ENCODE data around the gene ATRIP.
"Not testable (repeated sequence)": the region's sequence is repeated elsewhere in the genome, so short reads cannot be mapped to it uniquely, and the experiment has no call there.

Gene ATRIP

DNA sequence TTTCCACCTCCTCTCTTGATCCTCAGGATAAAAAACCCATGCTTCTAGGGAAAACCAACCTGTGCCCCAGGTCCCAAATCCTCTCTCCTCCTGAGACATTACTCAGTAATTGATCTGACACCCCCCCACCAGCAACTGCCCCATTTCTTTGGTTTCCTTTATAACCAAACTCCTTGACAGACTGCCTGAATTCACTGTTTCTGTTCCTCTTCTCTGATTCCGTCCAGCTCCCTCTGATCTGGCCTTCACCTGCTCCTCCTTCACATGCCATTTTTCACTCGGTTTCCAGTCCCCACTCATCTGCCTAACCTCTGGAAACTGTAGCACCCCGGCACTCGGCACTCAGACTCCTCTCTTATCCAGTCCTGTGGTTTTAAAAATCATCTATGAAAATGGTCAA lies 8.7 kb upstream of the ATRIP start:
- no peak for DNase-seq (ENCODE audit: low spot score)

- DNase-seq (ENCODE audit: low spot score) = peak; percentile 99
These were observed 6.5 kb upstream of the ATRIP start, which contains the start of the genes CCDC51 and TMA7 for GRCh38 chr3:48439820-48440589. CCDC51 (minus strand) TSS chr3:48440119; CDS start chr3:48435128, 4,991 bp downstream. TMA7 (plus strand) TSS chr3:48440257; CDS start chr3:48440297, 40 bp downstream.

DNA sequence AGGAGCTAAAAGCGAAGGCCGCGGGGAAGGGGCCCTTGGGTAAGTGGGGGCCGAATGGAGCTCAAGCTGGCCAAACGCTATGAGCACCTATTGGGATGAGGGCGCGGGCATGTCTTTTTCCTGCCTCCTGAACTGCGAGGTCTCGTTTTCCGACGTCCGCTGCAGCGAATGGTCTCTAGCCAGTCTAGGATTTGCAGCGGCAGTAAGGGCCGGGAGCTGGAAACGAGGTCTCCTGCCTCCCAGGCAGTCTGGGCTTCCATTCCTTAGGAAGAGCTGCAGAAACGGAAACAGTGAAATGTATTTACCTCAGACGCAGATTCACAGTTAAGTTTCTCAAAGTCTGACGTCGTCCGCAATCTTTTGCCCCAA lies 6.0 kb upstream of the ATRIP start:
- DNase-seq (ENCODE audit: low spot score) = no peak

GRCh38 chr3:48441940-48442339 lies 4.6 kb upstream of the ATRIP start:
- no peak for DNase-seq (ENCODE audit: low spot score)

DNA sequence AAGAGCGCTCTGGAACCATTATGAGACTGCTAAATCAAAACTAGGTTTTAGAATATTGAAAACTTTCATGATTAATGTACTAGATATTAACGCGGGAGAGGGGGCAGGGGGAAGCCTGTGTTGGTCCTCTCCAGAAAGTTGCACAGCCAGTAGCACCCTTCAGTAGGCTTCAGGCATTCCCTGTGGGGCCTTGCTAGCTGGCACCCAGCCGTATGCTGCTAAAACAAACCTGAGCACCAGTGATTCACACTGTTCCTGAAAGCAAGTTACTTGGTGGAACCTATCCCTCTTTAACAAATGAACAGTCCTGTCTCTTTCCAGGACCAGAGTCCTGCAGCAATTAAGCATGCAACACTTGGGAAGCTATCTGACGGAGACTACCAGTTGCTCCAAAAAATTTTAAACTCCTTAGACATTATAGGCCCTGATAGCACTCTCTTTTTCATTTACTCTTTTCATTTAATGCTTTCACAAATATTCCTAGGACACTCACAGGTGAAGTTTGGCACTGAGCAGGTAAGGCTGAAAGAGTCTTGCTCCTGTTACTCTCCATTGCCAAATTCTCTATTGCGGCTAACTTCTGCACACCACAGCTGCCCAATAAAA lies 1.2 kb upstream of the ATRIP start:
- no peak for DNase-seq (ENCODE audit: low spot score)

DNA sequence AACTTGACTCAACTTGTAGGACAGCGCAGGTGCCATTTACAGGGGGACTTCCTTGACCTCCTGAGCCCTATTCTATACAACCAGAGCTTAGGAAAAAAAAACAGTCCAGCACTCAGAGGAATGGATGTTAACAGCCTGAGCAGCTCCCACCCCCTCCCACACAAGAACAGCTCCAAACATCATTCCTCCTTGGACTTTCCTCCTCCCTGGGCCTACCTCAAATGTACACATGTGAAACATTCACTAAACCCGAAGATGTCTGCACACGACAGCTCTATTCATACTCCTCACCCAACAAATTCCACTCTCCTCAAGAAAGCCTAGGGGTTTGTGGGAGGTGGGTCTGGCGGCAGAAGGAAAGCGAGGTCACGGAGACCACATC lies 503 bp upstream of the ATRIP start:
- DNase-seq (ENCODE audit: low spot score) = no peak

GRCh38 chr3:48451270-48451669 lies 4.7 kb downstream of the ATRIP start:
- DNase-seq (ENCODE audit: low spot score) = no peak

DNA sequence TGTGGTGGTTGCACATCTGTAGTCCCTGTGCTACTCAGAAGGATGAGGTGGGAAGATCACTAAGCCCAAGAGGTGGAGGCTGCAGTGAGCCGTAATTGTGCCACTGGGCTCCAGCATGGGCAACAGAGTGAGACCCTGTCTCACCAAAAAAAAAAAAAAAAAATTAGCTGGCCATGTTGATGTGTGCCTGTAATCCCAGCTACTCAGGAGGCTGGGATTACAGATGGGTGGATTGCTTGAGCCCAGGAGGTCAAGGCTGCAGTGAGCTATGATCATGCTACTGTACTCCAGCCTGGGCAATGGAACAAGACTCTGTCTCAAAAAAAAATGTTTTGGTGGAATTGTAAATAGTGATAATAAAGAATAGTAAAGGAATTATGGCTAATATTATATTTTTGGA lies 9.9 kb downstream of the ATRIP start:
- no peak for DNase-seq (ENCODE audit: low spot score)

DNA sequence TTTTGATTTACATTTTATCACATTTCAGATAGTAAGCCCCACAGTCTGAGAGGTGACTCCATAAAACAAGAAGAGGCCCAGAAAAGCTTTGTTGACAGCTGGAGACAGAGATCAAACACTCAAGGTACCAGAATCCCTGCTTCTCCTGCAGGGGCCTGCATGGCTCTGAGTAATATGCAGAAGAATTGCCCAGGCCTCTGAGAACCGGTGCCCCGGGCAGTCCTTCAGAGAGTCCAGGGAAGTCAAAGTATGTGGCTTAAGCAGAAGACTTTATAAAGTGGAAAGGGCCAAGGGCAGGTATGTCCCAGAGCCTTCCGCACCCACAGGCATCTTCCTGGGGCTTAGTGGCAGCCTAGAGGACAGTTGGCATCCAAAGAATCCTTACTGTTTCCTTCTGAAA lies 12.8 kb downstream of the ATRIP start:
- no peak for DNase-seq (ENCODE audit: low spot score)

DNA sequence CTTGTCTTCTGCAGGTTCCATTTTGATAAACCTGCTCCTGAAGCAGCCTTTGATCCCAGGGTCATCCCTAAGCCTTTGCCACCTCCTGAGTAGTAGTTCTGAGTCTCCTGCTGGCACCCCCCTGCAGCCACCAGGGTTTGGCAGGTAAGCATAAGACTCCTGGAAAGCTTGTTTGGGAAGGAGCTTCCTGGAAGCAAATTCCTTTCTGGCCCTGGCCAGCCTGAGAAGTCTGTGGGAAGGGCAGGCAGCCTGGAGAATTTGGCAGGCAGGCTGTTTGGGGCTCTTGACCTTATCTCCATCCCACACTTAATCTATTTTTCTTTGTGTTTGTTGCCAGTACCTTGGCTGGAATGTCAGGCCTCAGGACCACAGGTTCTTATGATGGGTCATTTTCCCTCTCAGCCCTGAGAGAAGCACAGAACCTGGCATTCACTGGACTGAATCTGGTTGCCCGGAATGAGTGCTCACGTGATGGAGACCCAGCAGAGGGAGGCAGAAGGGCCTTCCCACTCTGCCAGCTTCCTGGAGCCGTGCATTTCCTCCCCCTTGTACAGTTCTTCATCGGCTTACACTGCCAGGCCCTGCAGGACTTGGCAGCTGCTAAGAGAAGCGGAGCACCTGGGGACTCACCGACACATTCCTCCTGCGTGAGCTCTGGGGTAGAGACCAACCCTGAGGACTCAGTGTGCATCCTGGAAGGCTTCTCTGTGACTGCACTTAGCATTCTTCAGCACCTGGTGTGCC lies 13.4 kb downstream of the ATRIP start:
- DNase-seq (ENCODE audit: low spot score) = no peak

DNA sequence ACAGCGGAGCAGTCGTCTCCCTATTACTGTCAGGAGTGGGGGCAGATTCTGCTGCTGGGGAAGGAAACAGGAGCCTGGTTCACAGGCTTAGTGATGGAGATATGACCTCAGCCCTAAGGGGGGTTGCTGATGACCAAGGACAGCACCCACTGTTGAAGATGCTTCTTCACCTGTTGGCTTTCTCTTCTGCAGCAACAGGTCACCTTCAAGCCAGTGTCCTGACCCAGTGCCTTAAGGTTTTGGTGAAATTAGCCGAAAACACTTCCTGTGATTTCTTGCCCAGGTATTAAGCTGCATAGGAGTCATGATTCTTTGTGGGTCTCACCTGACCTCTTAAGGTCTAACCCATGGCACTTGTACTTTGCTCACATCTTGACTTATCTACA lies 14.0 kb downstream of the ATRIP start:
- no peak for DNase-seq (ENCODE audit: low spot score)

- not testable (repeated sequence) for DNase-seq (ENCODE audit: low spot score)
These were observed 15.2 kb downstream of the ATRIP start for GRCh38 chr3:48461767-48462166.

GRCh38 chr3:48463703-48464102 lies 17.2 kb downstream of the ATRIP start:
- no peak for DNase-seq (ENCODE audit: low spot score)

- DNase-seq (ENCODE audit: low spot score) = no peak
These were observed 18.2 kb downstream of the ATRIP start for GRCh38 chr3:48464713-48465221.

DNA sequence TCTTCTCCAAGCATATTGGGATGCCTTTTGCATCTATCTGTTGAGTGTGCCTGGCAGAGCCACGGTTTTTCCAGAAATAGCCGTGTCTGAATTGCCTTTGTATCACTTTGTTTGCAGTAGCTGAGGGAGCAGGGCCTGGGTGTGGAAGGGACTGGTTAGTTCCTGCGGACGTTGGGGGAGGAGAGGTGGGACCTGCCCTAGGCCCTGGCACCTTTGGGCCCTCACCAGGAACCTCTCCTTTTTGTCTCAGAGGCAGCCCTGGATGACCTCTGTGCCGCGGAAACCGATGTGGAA lies 18.6 kb downstream of the ATRIP start:
- no peak for DNase-seq (ENCODE audit: low spot score)

DNA sequence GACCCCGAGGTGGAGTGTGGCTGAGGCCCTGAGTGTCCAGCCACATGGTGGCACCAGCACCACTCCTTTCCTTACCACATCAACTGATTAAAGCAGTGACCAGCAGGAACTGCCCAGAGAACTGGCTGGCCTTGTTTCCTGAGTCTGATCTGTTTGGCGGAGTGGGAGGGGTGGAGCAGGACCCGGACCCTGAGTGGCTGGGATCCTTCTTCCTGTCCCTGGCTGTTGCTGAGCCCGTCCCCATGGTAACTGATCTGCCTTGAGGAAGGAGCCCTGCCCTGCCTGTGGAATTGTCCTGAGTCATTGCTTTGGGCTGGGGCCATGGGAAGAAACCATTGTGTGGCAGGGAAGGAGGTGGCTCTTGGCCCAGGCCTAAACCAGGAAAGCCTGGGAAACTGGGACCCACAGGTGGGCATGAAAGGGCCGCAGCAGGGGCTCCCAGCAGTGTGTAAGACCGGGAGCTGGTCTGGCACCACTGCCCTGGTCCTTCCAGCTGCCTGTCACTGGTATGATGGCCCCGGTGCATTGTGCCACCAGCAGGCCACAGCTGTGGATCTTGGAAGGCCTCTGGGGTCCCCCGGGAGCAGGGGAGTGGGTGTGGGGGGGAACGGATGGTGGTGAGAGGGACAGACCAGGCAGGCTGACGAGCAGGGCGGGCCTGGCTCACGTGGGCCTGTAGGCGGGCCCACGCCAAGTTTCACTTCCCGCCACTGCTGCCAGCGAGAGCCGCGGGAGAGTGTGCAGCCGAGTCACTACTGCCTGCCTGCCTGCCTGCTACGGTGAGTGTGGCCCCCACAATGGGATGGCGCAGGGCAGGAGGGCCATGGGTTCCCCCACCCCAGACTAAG lies 19.2 kb downstream of the ATRIP start:
- DNase-seq (ENCODE audit: low spot score) = peak; percentile 99

- DNase-seq (ENCODE audit: low spot score) = no peak
These were observed 20.0 kb downstream of the ATRIP start for GRCh38 chr3:48466386-48467109.

GRCh38 chr3:48467110-48467454 lies 20.5 kb downstream of the ATRIP start:
- DNase-seq (ENCODE audit: low spot score) = no peak

DNA sequence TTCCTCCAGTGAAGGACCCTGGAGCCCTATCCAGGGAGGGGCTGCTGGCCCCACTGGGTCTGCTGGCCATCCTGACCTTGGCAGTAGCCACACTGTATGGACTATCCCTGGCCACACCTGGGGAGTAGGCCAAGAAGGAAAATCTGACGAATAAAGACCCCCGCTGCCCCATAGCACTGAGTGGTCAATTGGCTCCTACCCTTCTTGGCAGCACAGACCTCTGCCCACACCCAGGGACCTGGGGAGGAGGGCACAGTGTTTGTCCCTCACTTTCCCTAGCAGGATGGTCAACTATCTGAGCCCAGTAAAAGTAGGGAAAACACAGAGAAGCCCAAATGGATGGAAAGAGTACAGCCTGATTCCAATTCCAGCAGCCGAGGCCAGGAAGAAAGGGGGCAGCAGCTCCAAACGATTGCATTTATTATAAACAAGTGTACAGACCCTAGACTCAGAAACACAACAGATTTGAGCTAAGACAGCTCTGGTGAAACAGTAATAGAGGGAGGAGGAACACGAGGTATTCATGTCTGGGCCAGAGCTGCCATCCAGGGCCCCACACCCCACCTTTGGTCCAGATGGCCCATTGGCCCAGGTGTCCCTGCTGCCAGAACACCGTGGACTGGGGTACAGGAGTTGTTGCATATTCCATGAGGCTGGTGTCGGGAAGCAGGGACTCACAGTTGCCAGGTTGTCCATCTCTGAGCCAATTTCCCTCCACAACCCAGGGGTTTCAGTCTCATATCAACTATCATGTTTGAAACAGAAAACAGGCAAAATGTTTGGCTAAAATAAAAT lies 21.1 kb downstream of the ATRIP start:
- DNase-seq (ENCODE audit: low spot score) = no peak

DNA sequence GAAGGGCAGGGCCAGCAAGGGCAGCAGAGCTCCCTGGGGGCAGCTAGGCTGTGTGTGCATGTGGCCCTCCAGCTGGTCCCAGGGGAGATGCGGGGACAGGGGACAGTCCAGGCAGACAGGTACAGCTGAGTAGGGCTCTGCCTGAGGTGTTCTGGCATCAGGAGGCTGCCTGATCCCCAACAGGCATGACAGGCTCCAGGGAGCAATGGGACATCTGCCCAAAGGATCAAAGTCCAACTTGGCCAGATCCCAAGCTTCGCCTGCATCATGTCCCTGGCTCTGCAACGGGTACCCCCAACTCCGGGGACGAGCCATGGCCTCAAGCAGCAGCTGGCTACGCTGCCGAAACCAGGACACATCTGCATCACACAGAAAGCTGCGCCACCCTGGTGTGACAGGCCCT lies 21.8 kb downstream of the ATRIP start:
- no peak for DNase-seq (ENCODE audit: low spot score)

Measured in COLO829 (cell line).